Activated CD4-positive, alpha-beta T cell treated with anti-CD3 and anti-CD28 coated beads, Interleukin-2, Interleukin-4, amounts not matched to agents 100 ng/mL and 50 ng/mL, durations not matched to agents 16 hours and 8 hours (primary cell): ENCODE measurements around the gene PYGB.
"Not testable (repeated sequence)": the region's sequence is repeated elsewhere in the genome, so short reads cannot be mapped to it uniquely, and the experiment has no call there.

Source experiments
- DNase-seq: peaks from one replicate; pipeline ENCODE4 v3.0.0-alpha.2; 2020; ENCODE audit warnings: low spot score

Gene PYGB

DNA sequence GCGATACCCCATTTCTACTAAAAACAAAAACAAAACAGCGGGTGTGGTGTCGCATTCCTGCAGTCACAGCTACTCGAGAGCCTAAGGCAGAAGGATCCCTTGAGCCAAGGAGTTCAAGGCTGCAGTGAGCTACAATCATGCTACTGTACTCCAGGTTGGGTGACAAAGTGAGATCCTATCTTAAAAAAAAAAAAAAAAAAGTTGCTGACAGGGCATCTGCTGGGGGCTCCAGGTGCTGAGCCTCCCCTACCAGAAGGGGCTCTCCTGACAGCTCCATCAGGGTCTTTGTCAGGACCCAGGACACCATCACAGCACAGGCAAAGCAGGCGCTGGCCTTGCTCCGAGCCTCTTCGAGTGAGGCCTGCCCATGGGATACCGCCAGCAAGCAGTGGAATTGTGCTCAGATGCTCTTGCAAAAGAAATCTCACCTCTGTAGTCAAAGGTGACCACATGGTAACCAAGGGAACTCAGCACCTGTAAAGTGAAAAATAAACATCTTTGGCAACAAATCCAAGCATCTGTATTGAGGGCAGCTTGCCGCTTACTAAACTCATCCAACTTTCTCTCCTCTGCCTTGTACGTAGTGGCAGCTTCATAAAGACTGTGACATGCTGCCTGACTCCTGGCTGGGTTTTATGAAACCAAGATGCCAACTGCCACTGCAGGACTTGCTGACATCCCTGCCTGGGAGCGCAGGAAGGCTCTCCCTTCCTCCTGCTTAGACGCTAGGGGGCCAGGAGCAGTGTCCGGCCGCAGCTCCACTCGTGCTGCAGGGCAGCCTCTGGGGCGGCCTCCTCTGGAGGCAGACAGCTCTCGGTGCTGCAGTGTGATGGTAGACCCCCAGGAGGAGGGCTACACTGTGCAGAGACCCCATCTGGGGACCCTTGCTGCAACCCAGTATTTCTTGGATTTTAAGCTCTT is 66.9 kb downstream of the PYGB start:
- no peak for DNase-seq

DNA sequence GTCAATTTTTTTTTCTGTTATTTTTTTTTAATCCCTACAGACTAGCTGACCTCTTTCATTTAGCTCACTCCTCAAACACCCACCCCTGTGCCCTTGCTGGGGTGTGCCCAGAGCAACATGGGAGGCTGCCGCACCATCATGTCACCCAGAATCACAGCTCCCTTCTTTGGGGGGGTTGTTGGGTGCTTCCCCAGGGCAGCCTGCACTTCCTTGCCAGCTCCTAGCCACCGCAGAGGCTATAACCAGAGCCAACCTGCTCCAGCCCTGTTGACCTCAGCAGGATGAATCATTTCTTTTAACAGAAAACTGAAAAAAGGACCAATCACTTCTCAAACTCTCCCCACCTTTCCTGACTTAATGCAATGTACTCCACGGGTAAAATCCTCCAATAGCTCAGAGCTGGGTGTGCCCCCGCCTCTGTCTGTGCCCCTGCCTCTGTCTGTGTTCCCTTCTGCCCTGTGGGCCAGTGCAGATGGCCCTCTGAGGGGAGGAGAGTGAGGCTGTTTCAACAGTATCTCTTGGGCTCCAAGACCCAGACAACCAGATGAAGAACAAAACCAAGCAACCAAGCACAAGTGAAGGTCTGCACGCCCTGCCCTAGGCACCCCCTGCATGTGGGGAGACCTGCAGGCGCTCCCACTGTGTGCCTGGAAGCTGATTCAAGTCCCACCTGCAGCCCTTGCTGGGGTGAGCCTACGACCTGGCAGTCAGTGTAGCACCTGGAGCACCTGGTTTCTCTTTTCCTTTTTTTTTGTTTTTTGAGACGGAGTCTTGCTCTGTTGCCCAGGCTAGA is 67.7 kb downstream of the PYGB start:
- DNase-seq, result no peak

DNA sequence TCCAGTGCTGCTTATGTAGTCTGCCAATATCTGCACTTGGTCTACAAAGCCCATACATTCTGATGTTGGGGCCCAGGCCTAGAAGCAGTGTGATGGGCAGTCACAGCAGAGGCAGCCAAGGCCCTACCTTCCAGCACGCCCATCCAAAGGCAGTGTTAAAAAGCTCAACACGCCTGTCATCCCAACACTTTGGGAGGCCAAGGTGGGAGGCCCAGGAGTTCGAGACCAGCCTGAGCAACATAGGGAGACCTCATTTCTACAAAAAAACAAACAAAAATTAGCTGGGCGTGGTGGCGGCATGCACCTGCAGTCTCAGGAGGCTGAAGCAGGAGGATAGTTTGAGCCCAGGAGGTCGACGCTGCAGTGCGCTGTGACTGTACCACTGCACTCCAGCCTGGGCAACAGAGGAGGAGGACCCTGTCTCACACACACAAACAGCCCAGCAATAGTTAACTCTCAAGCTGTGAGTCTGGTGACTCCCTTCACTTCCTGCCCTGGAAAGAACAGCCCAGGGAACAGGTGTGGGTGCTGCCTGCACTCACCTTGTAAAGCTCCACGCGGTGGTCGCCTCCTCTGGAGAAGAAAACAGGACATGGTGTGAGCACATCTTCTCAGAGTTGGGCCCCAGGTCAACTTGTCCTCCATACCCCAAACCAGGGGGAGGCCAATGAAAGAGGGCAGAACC is 68.8 kb downstream of the PYGB start:
- no peak for DNase-seq

DNA sequence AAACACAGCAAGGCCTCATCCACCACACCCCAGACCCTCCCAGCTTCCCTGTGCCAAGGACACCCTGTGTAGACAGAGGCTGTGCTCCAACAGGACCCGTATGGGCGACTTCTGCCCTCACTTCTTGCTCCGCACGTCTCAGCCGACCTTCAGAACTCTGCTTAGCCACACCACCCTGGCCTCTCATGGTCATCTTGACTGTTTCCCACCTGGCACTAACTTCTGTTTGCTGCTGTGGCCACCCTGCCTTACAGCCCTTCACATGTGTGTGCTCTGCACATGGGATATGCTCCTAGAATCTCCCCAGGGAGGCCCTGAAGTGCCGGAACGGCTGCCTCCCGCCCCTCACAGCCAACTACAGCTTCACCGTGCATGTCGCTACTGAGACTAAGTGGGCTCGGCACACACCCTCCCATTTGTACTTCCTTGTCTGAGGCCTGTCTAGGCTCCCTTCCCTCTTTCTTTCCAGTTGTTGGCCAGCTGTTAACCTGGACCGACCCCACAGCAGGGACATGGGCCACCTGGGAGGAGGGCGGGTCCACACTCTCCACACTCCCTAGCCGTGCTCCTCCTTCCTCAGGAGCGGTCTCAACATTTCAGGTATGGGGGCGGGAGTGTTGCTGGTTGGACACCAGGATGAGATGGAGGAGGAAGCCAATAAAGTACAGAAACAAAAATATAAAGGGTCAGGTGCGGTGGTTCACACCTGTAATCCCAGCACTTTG is 69.6 kb downstream of the PYGB start:
- no peak for DNase-seq

DNA sequence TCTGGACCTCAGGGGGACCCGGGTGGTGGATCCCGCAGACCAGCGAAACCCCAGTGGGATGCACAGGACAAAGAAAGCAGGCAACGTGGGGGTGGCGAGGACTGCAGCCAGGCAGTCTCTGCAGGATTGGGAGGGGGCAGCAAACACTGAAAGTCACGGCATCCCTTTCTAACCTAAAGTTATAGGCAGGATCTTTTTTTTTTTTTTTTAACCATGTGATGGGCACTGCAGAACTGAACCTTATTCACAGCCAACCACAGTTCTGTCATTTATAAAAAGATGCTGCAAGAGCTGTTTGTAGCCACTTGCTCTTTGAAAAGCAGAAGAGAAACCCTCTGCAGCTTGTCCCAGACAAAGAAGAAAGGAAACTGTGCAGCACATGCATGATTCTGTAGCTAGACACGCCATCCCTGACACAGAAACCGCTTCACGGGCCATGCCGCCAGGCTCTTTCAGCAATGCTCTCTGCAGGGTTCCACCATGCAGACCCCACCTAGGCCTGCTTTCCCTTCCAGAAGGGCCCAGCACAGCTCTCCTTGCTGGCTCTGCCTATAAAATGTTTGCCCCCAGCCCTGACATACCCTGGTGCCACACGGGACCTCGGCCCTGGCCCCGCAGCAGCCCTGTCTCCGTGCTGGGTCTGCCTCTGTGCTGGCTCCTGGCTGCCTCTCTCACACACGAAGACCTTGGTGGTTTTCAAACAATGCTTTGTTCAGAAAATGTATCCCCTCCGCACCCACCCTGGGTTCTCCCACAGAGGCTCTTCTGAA is 70.8 kb downstream of the PYGB start:
- DNase-seq, result no peak

DNA sequence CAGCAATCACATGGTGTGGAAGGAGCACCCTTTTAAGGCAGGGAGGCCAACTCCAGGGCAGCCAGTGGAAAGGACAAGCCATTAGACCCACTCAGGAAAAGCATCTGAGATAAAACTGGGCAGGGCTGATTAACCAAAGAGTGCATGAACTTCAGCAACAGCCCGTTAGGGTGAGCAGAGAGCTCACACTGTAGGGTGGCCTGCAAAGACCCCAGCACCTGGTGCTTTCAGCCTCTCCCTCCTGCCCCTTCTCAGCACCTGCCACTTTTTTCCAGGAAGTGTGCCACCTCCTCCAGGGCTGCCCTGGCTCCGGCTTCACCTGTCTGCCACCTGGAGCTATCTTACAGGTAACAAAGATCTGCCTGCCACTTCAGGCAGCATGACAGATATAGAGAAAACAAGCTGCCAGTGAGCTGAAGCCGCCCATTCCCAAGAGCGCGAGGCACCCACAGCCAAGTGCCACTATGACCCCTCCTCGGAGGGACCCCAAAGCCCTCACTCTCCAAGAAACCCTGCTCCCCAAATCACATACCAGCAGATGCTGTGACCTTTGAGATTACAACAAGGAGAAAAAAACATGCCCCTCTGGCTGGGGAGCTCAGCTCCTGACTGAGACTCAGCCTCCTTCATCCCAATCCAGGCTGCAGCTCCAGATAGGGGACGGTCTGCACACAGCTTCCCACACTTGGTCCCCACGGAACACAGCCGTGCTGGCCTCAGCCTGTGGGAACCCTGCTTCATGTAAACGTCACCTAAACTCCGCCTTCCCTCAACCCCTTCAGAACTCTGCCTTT is 71.6 kb downstream of the PYGB start:
- no peak for DNase-seq

DNA sequence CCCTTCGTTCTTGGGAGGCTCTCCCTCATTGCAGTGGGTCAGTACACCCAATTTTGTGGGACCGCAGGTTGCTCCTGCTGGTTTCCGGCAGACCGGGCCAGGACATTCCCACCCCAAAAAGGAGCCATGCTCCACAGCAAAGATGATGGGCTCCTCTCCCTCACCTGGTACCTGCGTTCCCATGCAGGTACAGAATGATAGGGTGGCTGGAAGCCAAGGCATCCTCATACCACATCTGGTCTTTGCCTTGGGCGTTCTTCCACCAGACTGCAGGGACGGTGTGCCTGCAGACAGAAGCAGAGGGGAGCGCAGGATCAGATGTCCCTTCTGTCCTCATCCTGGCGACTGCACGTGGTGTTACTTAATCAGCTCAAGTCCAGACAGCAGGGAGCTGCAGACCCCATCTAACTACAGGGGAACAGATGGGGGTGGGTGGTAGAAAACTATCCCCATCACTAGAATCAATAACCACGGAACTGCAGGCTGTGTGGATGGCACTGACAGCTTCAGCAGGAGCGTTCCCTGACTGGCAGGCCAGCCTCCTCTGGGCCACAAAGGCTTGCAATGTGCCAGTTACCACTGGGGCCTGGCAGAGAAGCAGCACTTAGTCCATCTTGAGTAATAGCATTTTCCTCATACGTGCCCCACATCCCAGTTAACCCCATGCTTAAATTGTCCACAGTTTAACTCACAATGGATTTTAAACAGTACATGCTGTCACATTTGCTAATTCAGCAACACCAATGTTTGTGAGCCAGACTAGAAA is 72.3 kb downstream of the PYGB start:
- no peak for DNase-seq

DNA sequence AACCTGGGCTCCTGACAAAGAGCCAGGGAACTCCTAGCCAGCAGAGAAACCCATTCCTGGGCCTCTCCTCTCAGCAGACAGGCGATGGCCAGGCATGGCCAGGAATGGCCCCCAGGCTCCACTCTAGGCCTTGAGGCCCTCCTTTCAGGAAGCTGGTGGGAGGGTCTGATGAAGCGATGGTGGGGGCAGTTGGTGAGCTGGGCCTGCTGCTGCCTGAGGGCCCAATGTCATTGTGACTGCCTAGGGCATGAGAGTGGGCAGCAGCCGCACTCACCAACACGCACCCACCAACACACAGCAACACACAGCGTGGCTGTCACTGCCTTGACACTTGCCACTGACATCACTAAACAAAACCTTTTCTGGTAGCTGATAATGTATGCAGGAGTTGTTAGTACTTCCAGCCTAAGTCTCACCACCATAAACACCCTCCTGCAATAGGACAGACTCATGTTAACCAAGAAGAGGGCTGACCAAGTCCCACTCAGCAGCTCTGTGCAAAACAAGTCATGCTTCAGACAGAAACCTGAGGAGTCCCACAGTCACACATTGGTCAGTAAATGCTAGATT is 73.5 kb downstream of the PYGB start:
- DNase-seq, result no peak

DNA sequence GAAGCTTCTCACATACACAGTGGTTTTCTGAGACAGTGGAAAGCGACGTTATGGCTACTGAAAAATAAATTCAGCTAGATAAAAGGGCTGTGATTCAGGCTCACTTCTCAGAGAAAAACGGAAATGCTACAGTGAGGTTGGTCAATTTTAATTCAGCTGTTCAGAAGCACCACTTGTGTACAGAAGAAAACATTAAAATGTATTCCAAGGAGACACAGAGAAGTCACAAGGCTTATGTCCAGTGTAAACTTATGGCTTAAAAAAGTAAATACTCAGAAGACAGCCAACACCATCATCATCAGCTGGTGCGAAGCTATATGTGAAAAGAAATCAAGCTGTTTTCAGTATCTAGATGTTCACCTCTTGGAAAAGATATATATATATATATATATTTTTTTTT is 74.1 kb downstream of the PYGB start:
- no peak for DNase-seq

DNA sequence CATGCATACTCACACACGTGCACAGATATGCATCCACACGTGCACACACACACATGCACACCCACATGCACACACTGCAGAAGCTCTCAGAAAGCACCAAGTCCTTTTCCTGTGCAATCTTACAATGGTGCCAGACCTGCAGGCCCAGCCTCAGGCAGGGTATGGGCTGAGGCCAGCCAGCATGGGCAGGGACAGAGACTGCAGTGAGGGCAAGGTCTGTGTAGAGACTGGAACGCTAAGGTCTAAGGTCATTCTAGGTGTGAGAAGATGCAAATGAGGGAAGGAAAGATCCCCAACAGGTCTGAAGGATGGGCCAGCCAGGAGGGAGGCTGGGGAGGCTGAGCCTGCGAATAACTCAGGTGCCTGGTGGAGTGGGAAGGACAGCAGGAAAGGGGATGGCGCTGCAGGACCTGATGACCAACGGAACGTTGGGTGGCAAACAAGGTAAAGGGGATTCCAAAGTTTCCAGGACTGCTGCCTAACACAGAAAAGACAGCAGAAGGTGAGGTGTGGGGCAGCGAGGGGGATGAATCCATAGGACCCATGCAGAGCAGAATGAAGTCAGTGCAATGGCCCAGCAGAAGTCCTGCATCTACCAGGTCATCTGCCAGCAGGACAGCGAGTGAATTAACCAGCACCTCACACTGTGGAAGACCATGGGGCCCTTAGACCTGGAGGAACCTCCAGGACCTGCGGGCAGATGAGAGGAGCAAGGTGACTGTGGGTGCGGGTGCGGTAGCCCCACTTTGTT is 75.8 kb downstream of the PYGB start:
- no peak for DNase-seq

DNA sequence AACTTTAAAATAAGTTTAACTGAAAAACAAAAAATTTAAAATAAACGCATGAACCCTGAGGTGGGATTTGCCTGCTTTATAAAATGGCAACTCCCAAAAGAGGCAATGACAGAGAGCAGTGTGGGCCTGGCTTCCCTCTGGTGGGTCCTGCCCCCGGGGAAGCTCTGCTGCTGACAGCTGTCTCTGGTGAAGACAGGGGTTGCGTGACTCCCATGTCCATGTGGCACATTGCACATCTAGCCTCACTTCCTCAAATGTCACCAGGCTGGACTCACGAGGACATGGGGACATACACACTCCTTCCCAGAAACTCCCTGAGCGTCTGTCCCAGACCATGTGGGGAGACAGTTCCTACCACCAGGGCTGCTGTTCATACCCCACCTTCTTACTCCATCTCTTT is 76.5 kb downstream of the PYGB start:
- DNase-seq, result no peak

DNA sequence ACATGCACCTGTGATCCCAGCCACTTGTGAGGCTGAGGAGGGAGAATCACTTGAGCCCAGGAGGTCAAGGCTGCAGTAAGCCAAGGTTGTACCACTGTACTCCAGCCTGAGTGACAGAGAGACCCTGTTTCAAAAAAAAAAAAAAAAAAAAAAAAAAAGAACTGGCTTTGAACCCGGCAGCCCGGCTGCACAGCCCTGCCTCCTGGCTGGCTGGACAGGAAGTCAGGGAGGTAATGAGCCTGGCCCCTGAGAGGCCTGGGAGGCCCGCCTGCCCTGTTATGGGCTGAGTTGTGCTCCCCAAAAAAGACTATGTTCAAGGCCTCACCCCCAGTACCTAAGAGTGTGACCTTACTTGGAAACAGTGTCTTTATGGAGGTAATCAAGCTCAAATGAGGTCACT is 77.2 kb downstream of the PYGB start:
- DNase-seq, result no peak

DNA sequence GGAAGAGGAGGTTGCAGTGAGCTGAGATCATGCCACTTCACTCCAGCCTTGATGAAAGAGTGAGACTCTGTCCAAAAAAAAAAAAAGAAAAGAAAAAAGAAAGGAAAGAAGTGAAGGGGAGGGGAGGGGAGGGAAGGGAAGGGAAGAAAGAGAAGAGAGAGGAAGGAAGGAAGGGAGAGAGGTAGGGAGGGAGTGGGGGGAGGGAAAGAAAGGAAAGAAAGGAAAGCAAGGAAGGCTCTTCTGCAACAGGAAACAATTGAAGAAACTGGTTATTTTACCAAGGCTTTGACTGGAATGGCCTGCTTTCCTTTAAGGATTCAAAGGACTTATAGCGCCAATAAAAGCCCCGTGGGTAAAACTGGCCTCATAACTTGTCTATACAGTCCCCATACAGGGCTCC is 78.1 kb downstream of the PYGB start:
- no peak for DNase-seq

DNA sequence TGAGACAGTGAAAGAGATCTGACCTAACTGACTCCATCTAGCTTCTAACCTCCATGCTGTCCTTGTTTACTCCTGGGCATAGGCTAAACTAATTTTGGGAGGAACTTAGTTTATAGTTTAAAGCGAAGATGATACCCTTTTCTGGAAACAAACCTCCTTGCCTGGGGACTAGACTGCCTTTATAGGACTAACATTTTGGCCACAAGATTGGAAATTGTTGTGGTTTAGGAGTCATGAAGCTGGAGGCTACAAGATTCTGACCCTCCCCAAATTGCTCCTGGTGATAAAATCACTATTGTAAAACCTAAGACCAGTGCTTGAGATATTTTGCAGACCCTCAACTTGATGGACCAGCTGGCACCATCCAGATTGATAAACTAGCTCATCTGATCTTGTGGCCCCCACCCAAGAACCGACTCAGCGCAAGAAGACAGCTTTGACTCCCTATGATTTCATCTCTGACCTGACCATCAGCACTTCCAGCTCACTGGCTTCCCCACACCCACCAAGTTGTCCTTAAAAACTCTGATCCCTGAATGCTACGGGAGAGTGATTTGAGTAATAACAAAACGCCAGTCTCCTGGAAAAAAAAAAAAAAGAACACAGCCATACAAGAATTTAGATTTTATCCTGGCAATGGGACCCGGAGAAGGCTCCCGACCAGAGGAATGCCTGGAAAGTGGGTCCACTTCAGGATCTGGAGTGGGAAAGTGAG is 79.8 kb downstream of the PYGB start:
- DNase-seq, result no peak

DNA sequence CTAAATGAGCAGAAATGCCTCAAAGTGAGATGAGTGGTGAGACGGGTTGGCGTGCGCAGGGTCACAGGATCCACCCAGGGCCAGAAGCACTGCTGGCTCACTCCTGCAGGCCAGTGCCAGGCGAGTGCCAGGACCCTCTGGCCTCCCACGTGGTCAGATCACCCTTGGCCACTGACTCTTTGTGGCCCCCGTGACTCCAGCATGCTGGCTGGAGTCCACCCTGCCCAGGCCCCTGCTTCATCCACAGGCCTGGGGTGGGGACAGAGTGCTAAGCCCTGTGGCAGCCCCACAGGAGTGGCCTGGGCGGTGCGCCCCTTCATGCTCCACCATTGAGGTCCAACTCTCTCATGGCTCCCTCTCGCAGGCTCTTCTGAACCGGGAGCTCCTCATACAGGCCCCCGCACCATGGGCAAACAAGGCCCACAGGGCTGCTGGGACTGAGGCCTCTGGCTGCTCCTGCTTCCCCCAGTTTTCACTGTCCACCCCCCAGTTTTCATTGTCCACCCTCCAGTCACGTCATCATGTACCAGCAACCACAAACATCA is 81.1 kb downstream of the PYGB start:
- DNase-seq, result no peak

DNA sequence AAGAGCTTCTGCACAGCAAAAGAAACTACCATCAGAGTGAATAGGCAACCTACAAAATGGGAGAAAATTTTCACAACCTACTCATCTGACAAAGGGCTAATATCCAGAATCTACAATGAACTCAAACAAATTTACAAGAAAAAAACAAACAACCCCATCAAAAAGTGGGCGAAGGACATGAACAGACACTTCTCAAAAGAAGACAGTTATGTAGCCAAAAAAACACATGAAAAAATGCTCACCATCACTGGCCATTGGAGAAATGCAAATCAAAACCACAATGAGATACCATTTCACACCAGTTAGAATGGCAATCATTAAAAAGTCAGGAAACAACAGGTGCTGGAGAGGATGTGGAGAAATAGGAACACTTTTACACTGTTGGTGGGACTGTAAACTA is 87.1 kb downstream of the PYGB start:
- not testable (repeated sequence) for DNase-seq

DNA sequence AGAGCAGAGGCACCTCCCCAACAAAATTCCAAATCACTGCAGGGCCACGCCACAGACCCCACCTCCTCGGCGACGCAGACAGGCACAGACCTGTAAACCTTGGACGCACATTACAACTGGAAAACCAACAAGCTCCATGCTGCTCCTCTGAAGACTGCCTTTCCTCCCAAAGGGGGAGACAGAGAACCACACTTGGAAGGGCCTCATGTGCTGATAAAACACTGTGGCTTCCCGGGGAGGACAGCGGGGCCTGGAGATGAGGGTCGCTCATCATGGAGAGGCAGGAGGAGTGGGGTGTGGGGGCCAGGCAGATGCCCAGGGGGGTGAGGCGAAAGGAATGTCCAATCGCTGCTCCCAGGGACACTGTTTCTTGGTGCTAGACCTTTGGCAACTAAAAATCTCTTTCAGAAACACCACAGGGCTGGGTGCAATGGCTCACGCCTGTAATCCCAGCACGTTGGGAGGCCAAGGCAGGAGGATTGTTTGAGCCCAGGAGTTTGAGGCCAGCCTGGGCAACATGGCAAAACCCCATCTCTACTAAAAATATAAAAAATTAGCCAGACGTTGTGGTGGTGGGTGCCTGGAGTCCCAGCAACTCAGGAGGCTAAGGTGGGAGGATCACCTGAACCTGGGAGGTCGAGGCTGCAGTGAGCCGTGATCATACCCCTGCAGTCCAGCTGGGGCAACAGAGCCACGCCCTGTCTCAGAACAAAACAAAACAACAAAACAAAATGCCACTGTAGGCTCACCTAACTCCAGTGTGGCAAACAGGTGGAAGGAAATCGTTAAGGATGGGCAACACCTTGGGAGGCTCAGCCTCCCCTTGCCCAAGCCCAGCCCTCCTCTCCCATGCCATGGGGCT is 88.9 kb downstream of the PYGB start:
- no peak for DNase-seq
